K562 (cell line): Measurements from ENCODE around the gene SERPINA6.

Source experiments
- HEY1 ChIP-seq: fragments of 250-450 bp; sonication (Bioruptor Pico); IDR thresholded peaks from 2 replicates; pipeline ENCODE4 v1.5.0; 2020; ENCODE audit warnings: mild to moderate bottlenecking, moderate library complexity, borderline replicate concordance
- MEF2D ChIP-seq: conservative IDR thresholded peaks from 2 replicates; pipeline ENCODE4 v1.6.1; 2016; ENCODE audit warnings: low read depth, missing genetic modification characterization, missing compliant biosample characterization
- NFE2L1 ChIP-seq: fragments of 450-650 bp; IDR thresholded peaks from 2 replicates; pipeline ENCODE4 v1.6.1; 2016; ENCODE audit warnings: missing genetic modification characterization, low read depth, mild to moderate bottlenecking, missing compliant biosample characterization, moderate library complexity, borderline replicate concordance
- RAD21 ChIP-seq, 2 experiments: fragments of 250-450 bp in 1 of 2; fragments of 450-650 bp in 1 of 2; sonication (Bioruptor Pico) in 1 of 2; formaldehyde crosslinking in 1 of 2; IDR thresholded peaks in 1 of 2; conservative IDR thresholded peaks in 1 of 2; 2 replicates each; pipeline versions ENCODE4 v1.4.0 to v1.8.0; 2020 to 2022; ENCODE audit warnings: mild to moderate bottlenecking in 2 of 2, moderate library complexity in 1 of 2
- RNF2 ChIP-seq: sonication (generic); IDR thresholded peaks from 2 replicates; pipeline ENCODE4 v1.6.1; 2016
- TF ChIP-seq, protein P1 (sequence below): sonication (generic); IDR thresholded peaks from 2 replicates; pipeline ENCODE4 v1.6.1; 2016
- TF ChIP-seq, protein P2 (sequence below), 2 experiments: fragments of 200-800 bp in 1 of 2; sonication (Bioruptor generic) in 1 of 2; sonication (generic) in 1 of 2; formaldehyde crosslinking in 1 of 2; IDR thresholded peaks in 1 of 2; conservative IDR thresholded peaks in 1 of 2; 2 replicates each; pipeline versions ENCODE4 v1.5.0 to v1.6.1; 2016 to 2020; ENCODE audit warnings: missing compliant biosample characterization in 1 of 2, missing genetic modification characterization in 1 of 2, missing genetic modification reagents in 1 of 2

DNA sequence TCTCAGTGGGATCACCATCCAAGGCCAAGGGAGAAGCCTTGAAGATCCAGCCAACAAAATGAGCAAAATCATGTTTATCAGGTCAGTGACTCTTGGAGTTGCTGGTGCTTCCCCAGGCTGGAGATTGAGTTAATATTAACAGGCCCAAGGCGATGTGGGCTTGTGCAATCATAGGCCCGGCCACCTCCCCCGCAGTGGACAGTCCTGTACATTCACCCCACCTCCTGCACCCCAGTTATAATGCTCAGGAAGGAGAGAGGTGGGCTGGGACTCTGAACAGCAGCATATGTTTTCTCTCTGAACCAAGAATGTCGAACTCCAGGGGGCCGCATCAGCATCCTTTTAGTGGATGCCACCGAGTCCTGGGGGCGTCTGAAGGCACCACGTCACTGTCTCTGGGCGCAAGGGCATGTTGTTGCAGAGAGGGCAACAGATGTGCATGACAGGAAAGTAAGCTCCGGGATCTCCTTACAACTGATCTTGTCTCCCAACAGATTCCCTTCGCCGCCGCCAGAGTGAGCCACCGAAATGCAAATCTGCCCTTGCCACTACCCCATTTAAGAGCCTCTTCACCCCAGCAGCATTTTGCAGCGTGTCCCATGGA, 32.2 kb upstream of the SERPINA6 start:
- TF ChIP-seq MEF2D (no peak), HEY1 (CRISPR knock-in tag) (no peak), RNF2 (no peak), RAD21 (CRISPR knock-in tag; conservative IDR thresholded peaks at IDR 0.05 in 1 of 2, IDR thresholded peaks at IDR 0.05 in 1 of 2) (peak in 1 of 2 experiments; percentile 36; a peak in 3 of 4 replicates), NFE2L1 (tag) (no peak)
- TF ChIP-seq, protein P1, sequence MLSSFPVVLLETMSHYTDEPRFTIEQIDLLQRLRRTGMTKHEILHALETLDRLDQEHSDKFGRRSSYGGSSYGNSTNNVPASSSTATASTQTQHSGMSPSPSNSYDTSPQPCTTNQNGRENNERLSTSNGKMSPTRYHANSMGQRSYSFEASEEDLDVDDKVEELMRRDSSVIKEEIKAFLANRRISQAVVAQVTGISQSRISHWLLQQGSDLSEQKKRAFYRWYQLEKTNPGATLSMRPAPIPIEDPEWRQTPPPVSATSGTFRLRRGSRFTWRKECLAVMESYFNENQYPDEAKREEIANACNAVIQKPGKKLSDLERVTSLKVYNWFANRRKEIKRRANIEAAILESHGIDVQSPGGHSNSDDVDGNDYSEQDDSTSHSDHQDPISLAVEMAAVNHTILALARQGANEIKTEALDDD: no peak
- TF ChIP-seq, protein P2, sequence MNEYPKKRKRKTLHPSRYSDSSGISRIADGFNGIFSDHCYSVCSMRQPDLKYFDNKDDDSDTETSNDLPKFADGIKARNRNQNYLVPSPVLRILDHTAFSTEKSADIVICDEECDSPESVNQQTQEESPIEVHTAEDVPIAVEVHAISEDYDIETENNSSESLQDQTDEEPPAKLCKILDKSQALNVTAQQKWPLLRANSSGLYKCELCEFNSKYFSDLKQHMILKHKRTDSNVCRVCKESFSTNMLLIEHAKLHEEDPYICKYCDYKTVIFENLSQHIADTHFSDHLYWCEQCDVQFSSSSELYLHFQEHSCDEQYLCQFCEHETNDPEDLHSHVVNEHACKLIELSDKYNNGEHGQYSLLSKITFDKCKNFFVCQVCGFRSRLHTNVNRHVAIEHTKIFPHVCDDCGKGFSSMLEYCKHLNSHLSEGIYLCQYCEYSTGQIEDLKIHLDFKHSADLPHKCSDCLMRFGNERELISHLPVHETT (CRISPR knock-in tag; conservative IDR thresholded peaks at IDR 0.05 in 1 of 2, IDR thresholded peaks at IDR 0.05 in 1 of 2): no peak
